Activated effector memory CD4-positive, alpha-beta T cell treated with anti-CD3 and anti-CD28 coated beads, Interleukin-2, amount 50 U/mL, for 16 hours (primary cell): Measurements from ENCODE around the gene ZNF679.
A peak's percentile ranks its signal among the peaks of the same experiment; 100 is the strongest.
"Not testable (repeated sequence)": the region's sequence is repeated elsewhere in the genome, so short reads cannot be mapped to it uniquely, and the experiment has no call there.

ENCODE experiments used
- DNase-seq: peaks from one replicate; pipeline ENCODE4 v3.0.0-alpha.2; 2020

The ZNF679 gene

GRCh38 chr7:64228174-64228573, at the start of gene ZNF679:
ZNF679 (plus strand) TSS chr7:64228474; CDS start chr7:64249118, 20,644 bp downstream.
- not testable (repeated sequence) for DNase-seq

- no peak for DNase-seq
Measured at GRCh38 chr7:64180989-64181388, 47.3 kb upstream of the ZNF679 start.

GRCh38 chr7:64181586-64181985, 46.7 kb upstream of the ZNF679 start:
- DNase-seq: no peak

GRCh38 chr7:64182036-64182790, 46.1 kb upstream of the ZNF679 start:
- no peak for DNase-seq

- DNase-seq: peak; percentile 84
Measured at GRCh38 chr7:64183126-64183742, 45.0 kb upstream of the ZNF679 start.

GRCh38 chr7:64183827-64184372, 44.4 kb upstream of the ZNF679 start:
- DNase-seq: no peak

GRCh38 chr7:64184376-64184775, 43.9 kb upstream of the ZNF679 start:
- no peak for DNase-seq

- no peak for DNase-seq
Measured at GRCh38 chr7:64187408-64187807, 40.9 kb upstream of the ZNF679 start.

GRCh38 chr7:64192148-64192704, 36.0 kb upstream of the ZNF679 start:
- DNase-seq: no peak

GRCh38 chr7:64192775-64193174, 35.5 kb upstream of the ZNF679 start:
- no peak for DNase-seq

- DNase-seq: no peak
Measured at GRCh38 chr7:64206903-64207302, 21.4 kb upstream of the ZNF679 start, which contains the start of gene ZNF735. ZNF735 (plus strand) TSS chr7:64207203; CDS start chr7:64207203, 0 bp downstream.

- not testable (repeated sequence) for DNase-seq
Measured at GRCh38 chr7:64219710-64220298, 8.5 kb upstream of the ZNF679 start.

GRCh38 chr7:64223366-64223765, 4.9 kb upstream of the ZNF679 start:
- no peak for DNase-seq

GRCh38 chr7:64266341-64266919, 38.2 kb downstream of the ZNF679 start:
- no peak for DNase-seq

- no peak for DNase-seq
Measured at GRCh38 chr7:64277630-64278029, 49.4 kb downstream of the ZNF679 start.

- no peak for DNase-seq
Measured at GRCh38 chr7:64294701-64295420, 66.6 kb downstream of the ZNF679 start.

- not testable (repeated sequence) for DNase-seq
Measured at GRCh38 chr7:64297418-64297817, 69.1 kb downstream of the ZNF679 start.

GRCh38 chr7:64300641-64301405, 72.5 kb downstream of the ZNF679 start:
- DNase-seq: no peak

GRCh38 chr7:64307254-64308015, 79.2 kb downstream of the ZNF679 start:
- peak; percentile 98 for DNase-seq

- DNase-seq: no peak
Measured at GRCh38 chr7:64308016-64308270, 79.7 kb downstream of the ZNF679 start.

- no peak for DNase-seq
Measured at GRCh38 chr7:64310426-64310825, 82.2 kb downstream of the ZNF679 start.
